ENCODE measurements around the gene DYRK1B. TPM values are rescaled to one million over a fixed set of nuclear protein-coding genes. Genes with fewer than 3 reads are reported as not detected.

The DYRK1B gene
- total RNA-seq, 2 experiments from 2014 or later = 4.5 to 4.8 TPM

- CTCF ChIA-PET = interaction anchor here (6.9 kb wide), 1 partner anchor 48 kb away, joined by 70 read pairs; no protein-coding TSS in a partner anchor
- no peaks in the 10 kb centered on the region for H3K9me3 Mint-ChIP-seq
- POLR2A ChIA-PET = no interaction called here
- H3K36me3 Mint-ChIP-seq = peaks cover 58% of the 10 kb centered on the region
- H3K4me3 Mint-ChIP-seq = no peak overlapping the region
- H3K27ac Mint-ChIP-seq = no peak overlapping the region
- intact Hi-C loops (cut with micrococcal nuclease) = loop anchor here (10.0 kb wide), 1 partner anchor 285 kb away; no protein-coding TSS in a partner anchor
- no peak for DNase-seq
- H3K4me1 Mint-ChIP-seq (ENCODE audit: low read depth) = peaks cover 35% of the 10 kb centered on the region
- no peaks in the 10 kb centered on the region for H3K27me3 Mint-ChIP-seq
These were observed 5.8 kb upstream of the DYRK1B start for GRCh38 chr19:39839678-39840327.

GRCh38 chr19:39838569-39838968 lies 4.6 kb upstream of the DYRK1B start:
- H3K9me3 Mint-ChIP-seq = no peaks in the 10 kb centered on the region
- ChIA-PET CTCF (no interaction called here), POLR2A (no interaction called here)
- H3K4me1 Mint-ChIP-seq (ENCODE audit: low read depth) = peaks cover 32% of the 10 kb centered on the region
- H3K27me3 Mint-ChIP-seq = no peaks in the 10 kb centered on the region
- H3K27ac Mint-ChIP-seq = no peak overlapping the region
- no peak for DNase-seq
- intact Hi-C loops (cut with micrococcal nuclease) = no loop called here
- H3K36me3 Mint-ChIP-seq = peaks cover 60% of the 10 kb centered on the region
- no peak overlapping the region for H3K4me3 Mint-ChIP-seq

GRCh38 chr19:39837978-39838377 lies 4.0 kb upstream of the DYRK1B start:
- Mint-ChIP-seq H3K4me1 (ENCODE audit: low read depth) (peaks cover 27% of the 10 kb centered on the region), H3K27me3 (no peaks in the 10 kb centered on the region), H3K9me3 (no peaks in the 10 kb centered on the region), H3K27ac (no peak overlapping the region), H3K36me3 (peaks cover 59% of the 10 kb centered on the region), H3K4me3 (no peak overlapping the region)
- intact Hi-C loops (cut with micrococcal nuclease) = no loop called here
- CTCF ChIA-PET = no interaction called here
- no peak for DNase-seq
- POLR2A ChIA-PET = no interaction called here

GRCh38 chr19:39834287-39834841 lies 402 bp upstream of the DYRK1B start:
- Mint-ChIP-seq H3K4me3 (peak overlapping the region; percentile 50), H3K27me3 (no peaks in the 10 kb centered on the region), H3K36me3 (peaks cover 53% of the 10 kb centered on the region), H3K4me1 (ENCODE audit: low read depth) (peaks cover 21% of the 10 kb centered on the region), H3K27ac (peak overlapping the region; percentile 74), H3K9me3 (no peaks in the 10 kb centered on the region)
- intact Hi-C loops (cut with micrococcal nuclease) = no loop called here
- DNase-seq = no peak
- ChIA-PET POLR2A (interaction anchor here (1.2 to 2.1 kb wide), 5 partner anchors 9 to 136 kb away, joined by 3 to 20 read pairs (median 8); partner anchors contain the start of genes FBL and PSMC4), CTCF (interaction anchor here (0.7 to 2.2 kb wide), 8 partner anchors 9 to 306 kb away, joined by 3 to 56 read pairs (median 4); partner anchors contain the start of genes FBL and PSMC4)

GRCh38 chr19:39833160-39833463 lies 850 bp downstream of the DYRK1B start:
- ChIA-PET POLR2A (interaction anchor here (1.3 to 2.1 kb wide), 4 partner anchors 8 to 137 kb away, joined by 4 to 20 read pairs (median 8); partner anchors contain the start of genes FBL and PSMC4), CTCF (interaction anchor here (1.3 to 2.2 kb wide), 4 partner anchors 11 to 160 kb away, joined by 3 to 56 read pairs (median 4); partner anchors contain the start of genes FBL and PSMC4)
- Mint-ChIP-seq H3K4me3 (peak overlapping the region; percentile 58), H3K4me1 (ENCODE audit: low read depth) (peaks cover 29% of the 10 kb centered on the region), H3K9me3 (no peaks in the 10 kb centered on the region), H3K36me3 (peaks cover 52% of the 10 kb centered on the region), H3K27ac (peak overlapping the region; percentile 40), H3K27me3 (no peaks in the 10 kb centered on the region)
- DNase-seq = no peak
- intact Hi-C loops (cut with micrococcal nuclease) = loop anchor here (1.0 kb wide), 2 partner anchors 9 to 13 kb away; partner anchors contain the start of gene FBL

GRCh38 chr19:39832341-39833083 lies 1.4 kb downstream of the DYRK1B start:
- no peaks in the 10 kb centered on the region for H3K27me3 Mint-ChIP-seq
- POLR2A ChIA-PET = interaction anchor here (2.1 kb wide), 2 partner anchors 8 to 13 kb away, joined by 9 to 20 read pairs; partner anchors contain the start of gene FBL
- CTCF ChIA-PET = interaction anchor here (1.4 to 2.2 kb wide), 2 partner anchors 12 to 139 kb away, joined by 4 to 56 read pairs; partner anchors contain the start of genes FBL and PSMC4
- peak overlapping the region; percentile 58 for H3K4me3 Mint-ChIP-seq
- peaks cover 51% of the 10 kb centered on the region for H3K36me3 Mint-ChIP-seq
- DNase-seq = no peak
- peaks cover 29% of the 10 kb centered on the region for H3K4me1 Mint-ChIP-seq (ENCODE audit: low read depth)
- H3K27ac Mint-ChIP-seq = peak overlapping the region; percentile 53
- intact Hi-C loops (cut with micrococcal nuclease) = loop anchor here (1.0 kb wide), 2 partner anchors 8 to 14 kb away; partner anchors contain the start of gene FBL
- H3K9me3 Mint-ChIP-seq = no peaks in the 10 kb centered on the region

GRCh38 chr19:39831679-39832078 lies 2.3 kb downstream of the DYRK1B start:
- Mint-ChIP-seq H3K36me3 (peaks cover 44% of the 10 kb centered on the region), H3K27me3 (no peaks in the 10 kb centered on the region), H3K9me3 (no peaks in the 10 kb centered on the region), H3K4me1 (ENCODE audit: low read depth) (peaks cover 29% of the 10 kb centered on the region), H3K27ac (peak overlapping the region; percentile 53), H3K4me3 (no peak overlapping the region)
- POLR2A ChIA-PET = no interaction called here
- intact Hi-C loops (cut with micrococcal nuclease) = no loop called here
- DNase-seq = no peak
- CTCF ChIA-PET = no interaction called here

- Mint-ChIP-seq H3K27me3 (no peaks in the 10 kb centered on the region), H3K4me1 (ENCODE audit: low read depth) (peaks cover 29% of the 10 kb centered on the region), H3K36me3 (peaks cover 36% of the 10 kb centered on the region), H3K9me3 (no peaks in the 10 kb centered on the region), H3K4me3 (no peak overlapping the region), H3K27ac (peak overlapping the region; percentile 6)
- intact Hi-C loops (cut with micrococcal nuclease) = no loop called here
- DNase-seq = no peak
- CTCF ChIA-PET = no interaction called here
- POLR2A ChIA-PET = no interaction called here
These were observed 3.1 kb downstream of the DYRK1B start for GRCh38 chr19:39830847-39831246.

- no peaks in the 10 kb centered on the region for H3K9me3 Mint-ChIP-seq
- H3K4me3 Mint-ChIP-seq = no peak overlapping the region
- peaks cover 29% of the 10 kb centered on the region for H3K4me1 Mint-ChIP-seq (ENCODE audit: low read depth)
- intact Hi-C loops (cut with micrococcal nuclease) = no loop called here
- ChIA-PET POLR2A (no interaction called here), CTCF (interaction anchor here (1.2 kb wide), 1 partner anchor 156 kb away, joined by 3 read pairs; no protein-coding TSS in a partner anchor)
- H3K27ac Mint-ChIP-seq = no peak overlapping the region
- no peak for DNase-seq
- H3K27me3 Mint-ChIP-seq = no peaks in the 10 kb centered on the region
- H3K36me3 Mint-ChIP-seq = peaks cover 36% of the 10 kb centered on the region
These were observed 3.6 kb downstream of the DYRK1B start for GRCh38 chr19:39830406-39830805.

- H3K4me1 Mint-ChIP-seq (ENCODE audit: low read depth) = peaks cover 29% of the 10 kb centered on the region
- no peak overlapping the region for H3K27ac Mint-ChIP-seq
- CTCF ChIA-PET = interaction anchor here (0.9 to 1.2 kb wide), 2 partner anchors 37 to 155 kb away, joined by 3 read pairs; no protein-coding TSS in a partner anchor
- H3K9me3 Mint-ChIP-seq = no peaks in the 10 kb centered on the region
- H3K4me3 Mint-ChIP-seq = no peak overlapping the region
- no peak for DNase-seq
- no peaks in the 10 kb centered on the region for H3K27me3 Mint-ChIP-seq
- peaks cover 34% of the 10 kb centered on the region for H3K36me3 Mint-ChIP-seq
- intact Hi-C loops (cut with micrococcal nuclease) = no loop called here
- POLR2A ChIA-PET = no interaction called here
These were observed 4.2 kb downstream of the DYRK1B start for GRCh38 chr19:39829702-39830275.

- Mint-ChIP-seq H3K27ac (peak overlapping the region; percentile 63), H3K27me3 (no peaks in the 10 kb centered on the region), H3K4me3 (peak overlapping the region; percentile 48), H3K36me3 (peaks cover 26% of the 10 kb centered on the region), H3K9me3 (no peaks in the 10 kb centered on the region), H3K4me1 (ENCODE audit: low read depth) (peaks cover 21% of the 10 kb centered on the region)
- intact Hi-C loops (cut with micrococcal nuclease) = no loop called here
- DNase-seq = no peak
- POLR2A ChIA-PET = interaction anchor here (1.2 to 1.3 kb wide), 2 partner anchors 16 to 18 kb away, joined by 5 read pairs; partner anchors contain the start of gene FBL
- CTCF ChIA-PET = interaction anchor here (0.9 to 1.9 kb wide), 2 partner anchors 15 to 36 kb away, joined by 3 to 9 read pairs; no protein-coding TSS in a partner anchor
These were observed 5.3 kb downstream of the DYRK1B start for GRCh38 chr19:39828654-39829032.

Data from activated CD4-positive, alpha-beta memory T cell treated with anti-CD3 and anti-CD28 coated beads for 36 hours (primary cell).